OCI-LY1 (cell line): ENCODE data around the gene DBNL.

Experiments used
- H2AFZ ChIP-seq: fragments of 200-600 bp; sonication (generic), shearing (Covaris generic); 2 replicates; pipeline ENCODE4 v1.6.0; 2014; ENCODE audit warnings: antibody characterized with exemption, mild to moderate bottlenecking, low read length
- H3F3A ChIP-seq: fragments of 200-600 bp; sonication (generic), shearing (Covaris generic); 2 replicates; pipeline ENCODE4 v1.6.0; 2014; ENCODE audit warnings: mild to moderate bottlenecking, antibody characterized with exemption, low read length, moderate library complexity; ENCODE audit not compliant: insufficient read depth
- H3K27ac ChIP-seq: fragments of 200-600 bp; sonication (generic); 2 replicates; pipeline ENCODE4 v1.5.1; 2014; ENCODE audit warnings: low read length, mixed run types, mild to moderate bottlenecking, low read depth; ENCODE audit not compliant: poor library complexity, severe bottlenecking
- H3K27me3 ChIP-seq: fragments of 200-600 bp; sonication (generic); 2 replicates; pipeline ENCODE4 v1.6.0; 2014; ENCODE audit warnings: antibody characterized with exemption, mild to moderate bottlenecking, low read length, moderate library complexity; ENCODE audit not compliant: insufficient read depth
- H3K36me3 ChIP-seq: fragments of 200-600 bp; sonication (generic); 2 replicates; pipeline ENCODE4 v1.6.1; 2014; ENCODE audit warnings: mild to moderate bottlenecking, antibody characterized with exemption, low read length, moderate library complexity, mixed read lengths; ENCODE audit not compliant: insufficient read depth
- H3K4me1 ChIP-seq: fragments of 200-600 bp; sonication (generic); 2 replicates; pipeline ENCODE4 v1.5.1; 2014; ENCODE audit warnings: mild to moderate bottlenecking, low read length, moderate library complexity; ENCODE audit not compliant: insufficient read depth, severe bottlenecking
- H3K4me2 ChIP-seq: fragments of 200-600 bp; sonication (generic), shearing (Covaris generic); 2 replicates; pipeline ENCODE4 v1.6.1; 2014; ENCODE audit warnings: low read length
- H3K4me3 ChIP-seq: fragments of 200-600 bp; sonication (generic); 2 replicates; pipeline ENCODE4 v1.5.1; 2014; ENCODE audit warnings: low read length, low read depth, mild to moderate bottlenecking, mixed read lengths; ENCODE audit not compliant: poor library complexity, severe bottlenecking
- H3K79me2 ChIP-seq: fragments of 200-600 bp; shearing (Covaris generic); 2 replicates; pipeline ENCODE4 v1.6.1; 2016; ENCODE audit warnings: mixed run types, low read length, mixed read lengths; ENCODE audit not compliant: insufficient read depth
- H3K9ac ChIP-seq: fragments of 200-600 bp; sonication (generic), shearing (Covaris generic); 2 replicates; pipeline ENCODE4 v1.6.1; 2014; ENCODE audit warnings: mild to moderate bottlenecking, low read length, mixed read lengths
- H3K9me2 ChIP-seq: fragments of 200-600 bp; sonication (generic), shearing (Covaris generic); 2 replicates; pipeline ENCODE4 v1.6.1; 2014; ENCODE audit warnings: low read depth, mild to moderate bottlenecking, low read length, mixed read lengths
- H3K9me3 ChIP-seq: fragments of 200-600 bp; shearing (Covaris generic); 2 replicates; pipeline ENCODE4 v1.6.1; 2014; ENCODE audit warnings: low read length, mixed read lengths
- H4K20me1 ChIP-seq: fragments of 200-600 bp; sonication (generic), shearing (Covaris generic); 2 replicates; pipeline ENCODE4 v1.6.0; 2016; ENCODE audit warnings: mild to moderate bottlenecking, low read length; ENCODE audit not compliant: insufficient read depth
- EZH2 ChIP-seq: fragments of 200-600 bp; sonication (generic), shearing (Covaris generic); IDR thresholded peaks from 2 replicates; pipeline ENCODE4 v1.8.0; 2017; ENCODE audit warnings: borderline replicate concordance, mixed run types, mild to moderate bottlenecking, antibody characterized with exemption, low read length, moderate library complexity, mixed read lengths
- TF ChIP-seq, protein P1 (sequence below): fragments of 200-600 bp; sonication (generic), shearing (Covaris generic); IDR thresholded peaks from 2 replicates; pipeline ENCODE4 v1.5.1; 2017; ENCODE audit warnings: mild to moderate bottlenecking, antibody characterized with exemption, low read length, moderate library complexity, mixed read lengths

The DBNL gene

GRCh38 chr7:44045226-44046014 lies 918 bp downstream of the DBNL start:
- peak overlapping the region; percentile 85 for H3K27ac ChIP-seq
- no peak for TF ChIP-seq EZH2
- TF ChIP-seq, protein P1, sequence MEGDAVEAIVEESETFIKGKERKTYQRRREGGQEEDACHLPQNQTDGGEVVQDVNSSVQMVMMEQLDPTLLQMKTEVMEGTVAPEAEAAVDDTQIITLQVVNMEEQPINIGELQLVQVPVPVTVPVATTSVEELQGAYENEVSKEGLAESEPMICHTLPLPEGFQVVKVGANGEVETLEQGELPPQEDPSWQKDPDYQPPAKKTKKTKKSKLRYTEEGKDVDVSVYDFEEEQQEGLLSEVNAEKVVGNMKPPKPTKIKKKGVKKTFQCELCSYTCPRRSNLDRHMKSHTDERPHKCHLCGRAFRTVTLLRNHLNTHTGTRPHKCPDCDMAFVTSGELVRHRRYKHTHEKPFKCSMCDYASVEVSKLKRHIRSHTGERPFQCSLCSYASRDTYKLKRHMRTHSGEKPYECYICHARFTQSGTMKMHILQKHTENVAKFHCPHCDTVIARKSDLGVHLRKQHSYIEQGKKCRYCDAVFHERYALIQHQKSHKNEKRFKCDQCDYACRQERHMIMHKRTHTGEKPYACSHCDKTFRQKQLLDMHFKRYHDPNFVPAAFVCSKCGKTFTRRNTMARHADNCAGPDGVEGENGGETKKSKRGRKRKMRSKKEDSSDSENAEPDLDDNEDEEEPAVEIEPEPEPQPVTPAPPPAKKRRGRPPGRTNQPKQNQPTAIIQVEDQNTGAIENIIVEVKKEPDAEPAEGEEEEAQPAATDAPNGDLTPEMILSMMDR = no peak
- H3K4me1 ChIP-seq = peaks cover 38% of the 10 kb centered on the region
- H4K20me1 ChIP-seq = no peaks in the 10 kb centered on the region
- H3K9me2 ChIP-seq = no peaks in the 10 kb centered on the region
- H3K4me3 ChIP-seq = peak overlapping the region; percentile 89
- H3F3A ChIP-seq = peaks cover 6% of the 10 kb centered on the region
- H3K9ac ChIP-seq = peak overlapping the region; percentile 93
- no peaks in the 10 kb centered on the region for H3K9me3 ChIP-seq
- H2AFZ ChIP-seq = no peak overlapping the region
- H3K36me3 ChIP-seq = peaks cover 27% of the 10 kb centered on the region
- peak overlapping the region; percentile 92 for H3K4me2 ChIP-seq
- no peaks in the 10 kb centered on the region for H3K27me3 ChIP-seq
- peaks cover 38% of the 10 kb centered on the region for H3K79me2 ChIP-seq

DNA sequence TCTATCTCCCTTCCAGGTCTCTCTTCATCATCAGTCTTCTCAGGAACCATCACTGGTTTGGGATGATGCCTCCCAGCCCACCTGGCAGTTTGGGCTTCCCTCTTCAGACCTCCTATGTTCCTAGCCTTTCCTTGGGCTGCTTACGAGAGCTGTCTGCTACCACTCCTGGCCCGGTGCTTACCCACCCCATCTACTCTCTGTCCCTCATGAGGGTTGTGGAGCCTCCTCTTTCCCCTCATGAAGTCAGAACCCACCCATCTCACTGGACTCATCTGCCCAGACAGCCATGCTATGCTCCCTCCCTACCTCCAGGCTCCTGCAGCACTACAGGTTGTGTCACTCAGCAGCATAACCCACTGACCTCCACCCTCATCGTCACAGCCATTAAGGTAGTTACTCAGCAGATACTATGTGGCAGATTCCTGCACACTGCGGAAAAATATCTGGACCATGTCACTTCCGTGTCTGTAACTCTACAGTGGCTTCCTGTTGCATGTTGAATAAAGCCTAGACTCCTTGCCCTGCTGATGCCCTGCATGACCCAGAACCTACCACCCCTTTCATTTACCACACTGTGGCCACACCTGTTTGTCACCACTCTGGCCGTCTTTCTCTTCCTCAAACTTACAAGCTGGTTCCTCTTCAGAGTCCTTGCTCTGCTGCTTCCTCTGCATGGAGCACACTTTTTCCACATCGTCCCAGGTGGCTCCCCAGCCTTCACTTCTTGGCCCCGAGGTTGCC lies 2.0 kb downstream of the DBNL start:
- no peaks in the 10 kb centered on the region for H3K9me2 ChIP-seq
- TF ChIP-seq EZH2 = no peak
- TF ChIP-seq, protein P1 = no peak
- peaks cover 6% of the 10 kb centered on the region for H3F3A ChIP-seq
- peaks cover 38% of the 10 kb centered on the region for H3K79me2 ChIP-seq
- no peaks in the 10 kb centered on the region for H3K9me3 ChIP-seq
- H4K20me1 ChIP-seq = no peaks in the 10 kb centered on the region
- H2AFZ ChIP-seq = no peak overlapping the region
- H3K27ac ChIP-seq = peak overlapping the region; percentile 85
- H3K4me3 ChIP-seq = peak overlapping the region; percentile 89
- peaks cover 33% of the 10 kb centered on the region for H3K4me1 ChIP-seq
- peak overlapping the region; percentile 93 for H3K9ac ChIP-seq
- H3K27me3 ChIP-seq = no peaks in the 10 kb centered on the region
- H3K4me2 ChIP-seq = peak overlapping the region; percentile 92
- H3K36me3 ChIP-seq = peaks cover 38% of the 10 kb centered on the region

DNA sequence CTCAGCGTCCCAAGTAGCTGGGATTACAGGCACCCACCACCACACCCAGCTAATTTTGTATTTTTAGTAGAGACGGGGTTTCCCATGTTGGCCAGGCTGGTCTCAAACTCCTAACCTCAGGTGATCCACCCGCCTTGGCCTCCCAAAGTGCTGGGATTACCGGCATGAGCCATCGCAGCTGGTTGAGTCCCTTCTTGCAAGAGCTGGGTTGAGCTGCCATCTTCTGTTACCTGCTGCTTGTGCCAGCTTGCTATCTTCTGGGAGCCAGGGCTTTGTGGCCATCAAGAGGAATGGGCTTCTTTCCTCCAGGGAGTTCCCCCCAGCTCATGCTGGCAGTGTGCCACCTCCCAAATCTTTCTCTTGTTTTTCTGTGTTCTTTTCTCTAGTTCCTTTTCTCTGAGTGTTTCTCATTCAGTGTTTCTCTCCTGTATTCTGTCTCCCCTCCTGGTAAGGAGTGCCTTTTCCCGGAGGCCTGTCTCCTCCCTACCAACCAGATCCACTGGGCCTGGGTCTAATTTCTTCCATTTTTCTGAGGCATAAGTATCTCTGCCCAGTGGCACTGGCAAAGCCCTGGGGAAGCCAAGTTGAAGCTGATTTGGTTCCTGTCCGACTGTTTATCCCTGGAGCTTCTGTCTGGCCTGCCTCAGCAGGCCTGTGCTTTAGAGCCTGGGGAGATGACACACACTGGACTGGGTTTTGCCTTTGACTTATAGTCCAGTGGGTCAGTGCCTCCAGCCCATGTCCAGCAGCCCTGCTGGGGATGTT lies 3.7 kb downstream of the DBNL start:
- Histone ChIP-seq H3K4me3 (no peak overlapping the region), H4K20me1 (no peaks in the 10 kb centered on the region), H3F3A (no peaks in the 10 kb centered on the region; the same call in 1 of the 2 replicates), H3K27ac (no peak overlapping the region), H3K9ac (no peak overlapping the region), H3K4me1 (peaks cover 33% of the 10 kb centered on the region), H3K79me2 (peaks cover 38% of the 10 kb centered on the region), H3K9me3 (no peaks in the 10 kb centered on the region), H3K9me2 (no peaks in the 10 kb centered on the region), H3K36me3 (peaks cover 53% of the 10 kb centered on the region), H3K27me3 (no peaks in the 10 kb centered on the region), H3K4me2 (no peak overlapping the region), H2AFZ (no peak overlapping the region)
- TF ChIP-seq, protein P1 = no peak
- no peak for TF ChIP-seq EZH2
